BLaER1 treated with 17β-estradiol and CSF1 and Interleukin-3, amounts not matched to agents 10 nM and 100 nM (cell line): Measurements from ENCODE around the gene LRRC37B.
"Not testable (repeated sequence)": the region's sequence is repeated elsewhere in the genome, so short reads cannot be mapped to it uniquely, and the experiment has no call there.

ENCODE experiments used
- H3K27ac ChIP-seq, 11 experiments: shearing (Covaris generic); formaldehyde crosslinking; 2 replicates each; pipeline ENCODE4 v1.8.1; 2022
- H3K27me3 ChIP-seq, 11 experiments: shearing (Covaris generic); formaldehyde crosslinking; 2 replicates each; pipeline ENCODE4 v1.8.1; 2022
- H3K36me3 ChIP-seq, 11 experiments: shearing (Covaris generic); formaldehyde crosslinking; 2 replicates each; pipeline ENCODE4 v1.8.1; 2022
- H3K4me1 ChIP-seq, 10 experiments: shearing (Covaris generic); formaldehyde crosslinking; 2 replicates each; pipeline ENCODE4 v1.8.1; 2022
- H3K4me2 ChIP-seq, 11 experiments: shearing (Covaris generic); formaldehyde crosslinking; 2 replicates each; pipeline ENCODE4 v1.8.1; 2022
- H3K4me3 ChIP-seq, 10 experiments: shearing (Covaris generic); formaldehyde crosslinking; 2 replicates each; pipeline ENCODE4 v1.8.1; 2022
- H3K9ac ChIP-seq, 11 experiments: shearing (Covaris generic); formaldehyde crosslinking; 2 replicates each; pipeline ENCODE4 v1.8.1; 2022
- H3K9me3 ChIP-seq, 11 experiments: shearing (Covaris generic); formaldehyde crosslinking; replicated peaks in 1 of 11; 2 replicates each; pipeline ENCODE4 v1.8.1; 2022
- H4K20me1 ChIP-seq, 11 experiments: shearing (Covaris generic); formaldehyde crosslinking; 2 replicates each; pipeline ENCODE4 v1.8.1; 2022
- Cebpa-rat ChIP-seq, 11 experiments: shearing (Covaris generic); IDR thresholded peaks; 2 replicates each; pipeline ENCODE4 v1.8.1; 2022

LRRC37B gene

DNA sequence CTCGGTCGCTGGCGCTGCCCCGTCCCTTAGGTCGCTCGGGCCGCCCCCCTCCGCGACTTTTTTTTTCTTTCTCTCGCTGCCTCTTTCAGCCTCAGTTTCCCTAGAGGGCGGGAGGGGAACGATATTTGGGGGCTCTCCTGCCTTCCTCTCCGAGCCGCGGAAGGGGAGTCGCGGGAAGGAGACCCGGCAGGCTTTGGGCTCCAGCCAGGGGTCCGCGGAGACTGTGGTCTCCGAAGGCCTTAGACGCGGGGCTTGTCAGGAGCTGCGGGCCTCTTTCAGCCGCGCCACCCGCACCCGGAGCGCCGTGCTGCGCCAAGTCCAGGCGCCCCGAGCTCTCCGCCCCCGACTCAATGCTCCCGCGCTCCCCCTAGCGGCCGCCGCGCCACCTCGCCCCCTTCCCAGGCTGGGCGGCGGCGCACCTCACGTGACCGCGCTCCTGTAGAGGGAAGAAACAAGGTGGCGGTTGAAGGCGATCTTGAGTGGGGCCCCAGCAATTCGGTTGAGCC, at the start of gene LRRC37B:
TSS of gene LRRC37B (plus strand) at position 427 of the 506 bp plus-strand sequence. CDS start 14,010 bp downstream, outside the sequence.
- H3K9me3 ChIP-seq: no peaks in the 10 kb centered on the region
- H3K9ac ChIP-seq: peak within 1 kb of the TSS; percentile 95 to 98 (median 96)
- peaks cover 0 to 6% (median 0%) of the 10 kb centered on the region in 11 experiments; a peak in 2 of 22 replicates for H3K27me3 ChIP-seq
- peaks cover 17 to 36% (median 22%) of the 10 kb centered on the region in 10 experiments for H3K4me1 ChIP-seq
- peak within 1 kb of the TSS; percentile 89 to 100 (median 96) for H3K4me3 ChIP-seq
- peak within 1 kb of the TSS; percentile 87 to 96 (median 95) for H3K27ac ChIP-seq
- H3K4me2 ChIP-seq: peak within 1 kb of the TSS; percentile 87 to 98 (median 96)
- H4K20me1 ChIP-seq: peaks cover 0 to 26% (median 6%) of the 10 kb centered on the region in 11 experiments; a peak in 5 of 22 replicates
- H3K36me3 ChIP-seq: peaks cover 0 to 13% (median 8%) of the 10 kb centered on the region in 11 experiments; a peak in 12 of 22 replicates
- TF ChIP-seq Cebpa-rat (IDR thresholded peaks at IDR 0.05): no peak

- H3K27ac ChIP-seq, H3K4me1 ChIP-seq, H3K4me2 ChIP-seq, H3K9ac ChIP-seq, H3K9me3 ChIP-seq, H3K27me3 ChIP-seq, H3K4me3 ChIP-seq: not testable (repeated sequence)
- Histone ChIP-seq H3K36me3 (peaks cover 77 to 100% (median 92%) of the 10 kb centered on the region in 11 experiments), H4K20me1 (peaks cover 4 to 41% (median 29%) of the 10 kb centered on the region in 11 experiments; a peak in 17 of 22 replicates)
Observed at GRCh38 chr17:31964131-31964530, 43.1 kb upstream of the LRRC37B start.

DNA sequence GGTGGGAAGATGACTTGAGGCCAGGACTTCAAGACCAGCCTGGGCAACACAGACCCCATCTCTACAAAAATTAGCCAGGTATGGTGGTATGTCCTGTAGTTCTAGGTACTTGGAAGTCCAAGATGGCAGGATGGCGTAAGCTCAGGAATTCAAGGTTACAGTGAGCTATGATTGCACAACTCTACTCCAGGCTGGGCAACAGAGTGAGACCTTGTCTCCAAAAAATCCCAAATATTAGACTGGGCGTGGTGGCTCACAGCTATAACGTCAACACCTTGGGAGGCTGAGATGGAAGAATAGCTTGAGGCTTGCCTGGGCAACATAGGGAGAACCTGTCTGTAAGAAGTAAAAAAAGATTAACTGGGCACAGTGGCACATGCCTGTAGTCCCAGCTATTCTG, 39.5 kb upstream of the LRRC37B start:
- Histone ChIP-seq H3K9me3 (no peaks in the 10 kb centered on the region), H3K4me3 (no peak overlapping the region), H3K27me3 (no peaks in the 10 kb centered on the region), H3K4me1 (no peaks in the 10 kb centered on the region), H3K4me2 (no peak overlapping the region), H3K9ac (no peak overlapping the region), H3K36me3 (peaks cover 70 to 98% (median 83%) of the 10 kb centered on the region in 11 experiments), H4K20me1 (peaks cover 0 to 31% (median 17%) of the 10 kb centered on the region in 11 experiments; a peak in 15 of 22 replicates), H3K27ac (no peak overlapping the region)
- TF ChIP-seq Cebpa-rat (IDR thresholded peaks at IDR 0.05): peak in 3 of 11 experiments; percentile 10 to 65 (median 21); a peak in 2 of 22 replicates

DNA sequence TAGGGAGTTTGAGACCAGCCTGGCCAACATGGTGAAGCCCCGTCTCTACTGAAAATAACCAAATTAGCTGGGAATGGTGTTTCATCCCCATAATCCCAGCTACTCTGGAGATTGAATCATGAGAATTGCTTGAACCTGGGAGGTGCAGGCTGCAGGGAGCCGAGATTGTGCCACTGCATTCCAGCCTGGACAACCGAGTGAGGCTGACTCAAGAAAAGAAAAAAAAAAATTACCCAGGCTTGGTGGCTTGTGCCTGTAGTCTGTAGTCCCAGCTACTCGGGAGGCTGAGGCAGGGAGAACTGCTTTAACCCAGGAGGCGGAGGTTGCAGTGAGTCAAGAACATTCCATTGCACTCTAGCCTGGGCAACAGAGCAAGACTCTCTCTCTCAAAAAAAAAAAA, 36.8 kb upstream of the LRRC37B start:
- not testable (repeated sequence) for H3K4me2 ChIP-seq, H3K27ac ChIP-seq, H3K4me1 ChIP-seq, H3K4me3 ChIP-seq, H3K9ac ChIP-seq, H3K9me3 ChIP-seq, H3K27me3 ChIP-seq
- peaks cover 60 to 95% (median 77%) of the 10 kb centered on the region in 11 experiments for H3K36me3 ChIP-seq
- peaks cover 0 to 20% (median 8%) of the 10 kb centered on the region in 11 experiments; a peak in 10 of 22 replicates for H4K20me1 ChIP-seq

GRCh38 chr17:31974269-31975071, 32.7 kb upstream of the LRRC37B start:
- H3K36me3 ChIP-seq: peaks cover 52 to 90% (median 72%) of the 10 kb centered on the region in 11 experiments

GRCh38 chr17:31975391-31975790, 31.8 kb upstream of the LRRC37B start:
- H3K4me2 ChIP-seq, H3K9me3 ChIP-seq, H3K4me1 ChIP-seq, H3K27ac ChIP-seq, H3K27me3 ChIP-seq, H3K9ac ChIP-seq, H4K20me1 ChIP-seq, H3K4me3 ChIP-seq: not testable (repeated sequence)
- peaks cover 47 to 90% (median 71%) of the 10 kb centered on the region in 11 experiments for H3K36me3 ChIP-seq

More at GRCh38 chr17:31974269-31975071, 32.7 kb upstream of the LRRC37B start:
- H3K9me3 ChIP-seq, H3K27me3 ChIP-seq, H3K4me1 ChIP-seq, H3K27ac ChIP-seq, H3K4me3 ChIP-seq, H4K20me1 ChIP-seq, H3K9ac ChIP-seq, H3K4me2 ChIP-seq: not testable (repeated sequence)

DNA sequence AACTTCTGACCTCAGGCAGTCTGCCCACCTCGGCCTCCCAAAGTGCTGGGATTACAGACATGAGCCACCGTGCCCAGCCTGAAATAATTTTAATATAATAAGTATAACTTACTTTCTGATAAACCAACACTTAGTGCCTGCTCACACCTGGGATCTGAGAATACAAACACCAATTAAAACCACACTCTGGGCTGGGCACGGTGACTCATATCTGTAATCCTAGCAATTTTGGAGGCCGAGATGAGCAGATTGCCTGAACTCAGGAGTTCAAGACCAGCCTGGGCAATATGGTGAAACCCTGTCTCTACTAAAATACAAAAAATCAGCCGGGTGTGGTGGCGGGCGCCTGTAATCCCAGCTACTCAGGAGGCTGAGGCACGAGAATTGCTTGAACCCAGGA, 15.4 kb upstream of the LRRC37B start:
- not testable (repeated sequence) for H3K27ac ChIP-seq, H3K4me1 ChIP-seq
- peaks cover 99 to 100% (median 100%) of the 10 kb centered on the region in 11 experiments for H3K36me3 ChIP-seq

DNA sequence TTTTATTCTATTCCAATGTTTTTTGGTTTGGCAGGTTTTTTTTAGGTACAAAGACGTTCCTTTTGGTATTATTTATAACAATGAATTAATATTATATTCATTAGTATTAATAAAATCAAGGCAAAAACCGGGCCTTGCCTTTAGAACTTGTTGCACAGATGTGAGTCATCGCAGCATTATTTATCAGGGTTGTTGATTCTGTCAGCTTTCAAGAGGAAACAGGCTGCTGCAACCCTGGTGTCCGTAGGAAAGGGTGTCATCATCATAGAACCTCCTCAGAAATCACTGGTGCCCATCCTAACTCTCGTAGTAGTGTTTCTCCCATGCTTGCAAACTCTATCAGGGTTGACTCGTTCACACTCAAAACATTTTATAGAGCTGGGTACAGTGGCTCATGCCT, 10.2 kb upstream of the LRRC37B start:
- Histone ChIP-seq H3K4me2 (no peak overlapping the region), H3K9ac (no peak overlapping the region), H3K4me1 (no peaks in the 10 kb centered on the region), H3K36me3 (peaks cover 84 to 99% (median 89%) of the 10 kb centered on the region in 11 experiments), H3K27ac (no peak overlapping the region), H3K4me3 (no peak overlapping the region), H4K20me1 (peaks cover 0 to 11% (median 0%) of the 10 kb centered on the region in 11 experiments; a peak in 2 of 22 replicates), H3K27me3 (no peaks in the 10 kb centered on the region), H3K9me3 (no peaks in the 10 kb centered on the region)
- no peak for TF ChIP-seq Cebpa-rat (IDR thresholded peaks at IDR 0.05)

More for the DNA sequence above, 15.4 kb upstream of the LRRC37B start:
- H4K20me1 ChIP-seq: peaks cover 0 to 11% (median 0%) of the 10 kb centered on the region in 11 experiments; a peak in 3 of 22 replicates
- not testable (repeated sequence) for H3K4me3 ChIP-seq, H3K9me3 ChIP-seq, H3K4me2 ChIP-seq, H3K27me3 ChIP-seq, H3K9ac ChIP-seq

DNA sequence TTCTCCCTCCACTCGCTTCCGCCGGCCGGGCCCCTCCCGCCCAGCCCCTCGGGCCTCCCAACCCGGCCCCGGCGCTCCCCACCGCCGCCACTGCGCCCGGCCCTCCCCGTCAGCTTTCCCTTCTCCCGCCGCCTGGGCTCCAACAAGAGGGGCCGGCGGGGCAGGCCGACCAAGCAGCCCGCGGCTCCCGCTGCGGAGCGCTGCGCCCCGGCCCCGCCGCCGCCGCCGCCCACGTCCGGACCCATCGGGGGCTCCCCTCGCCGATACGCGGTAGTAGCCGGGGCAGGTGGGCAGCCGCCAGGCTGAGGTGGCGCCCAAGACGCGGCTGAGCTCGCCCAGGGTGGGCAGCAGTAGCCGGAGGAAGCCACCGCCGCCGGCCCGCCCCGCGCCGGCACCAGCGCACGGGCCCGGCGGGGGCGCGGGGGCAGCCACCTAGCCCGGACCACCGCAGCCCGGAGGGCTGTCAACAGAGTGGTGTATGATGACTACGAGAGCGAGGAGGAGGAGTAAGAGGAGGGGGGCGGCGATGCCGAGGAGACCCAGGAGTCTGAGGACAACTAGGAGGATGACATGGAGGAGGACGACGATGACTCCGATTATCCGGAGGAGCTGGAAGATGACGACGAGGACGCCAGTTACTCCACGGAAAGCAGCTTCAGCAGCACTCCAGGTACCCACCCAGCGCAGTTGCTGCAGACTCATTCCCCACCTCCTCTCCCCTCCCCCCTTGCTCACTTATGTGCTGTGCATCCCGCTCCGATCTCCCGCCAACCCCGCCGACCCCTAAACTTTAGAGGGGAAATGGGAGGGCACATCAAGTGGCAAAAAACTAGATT, 498 bp downstream of the LRRC37B start:
- peaks cover 0 to 12% (median 9%) of the 10 kb centered on the region in 11 experiments; a peak in 9 of 22 replicates for H3K36me3 ChIP-seq
- H3K4me1 ChIP-seq: peaks cover 17 to 41% (median 22%) of the 10 kb centered on the region in 10 experiments
- peak overlapping the region; percentile 87 to 96 (median 95) for H3K27ac ChIP-seq
- H4K20me1 ChIP-seq: peaks cover 0 to 32% (median 6%) of the 10 kb centered on the region in 11 experiments; a peak in 5 of 22 replicates
- peaks cover 0 to 4% (median 0%) of the 10 kb centered on the region in 11 experiments; a peak in 1 of 22 replicates for H3K9me3 ChIP-seq
- H3K4me3 ChIP-seq: peak overlapping the region; percentile 89 to 100 (median 96)
- no peak for TF ChIP-seq Cebpa-rat (IDR thresholded peaks at IDR 0.05)
- H3K4me2 ChIP-seq: peak overlapping the region; percentile 80 to 98 (median 90)
- peak overlapping the region; percentile 95 to 98 (median 96) for H3K9ac ChIP-seq
- peaks cover 0 to 6% (median 0%) of the 10 kb centered on the region in 11 experiments; a peak in 2 of 22 replicates for H3K27me3 ChIP-seq
